Astrocyte (in vitro differentiated cells and primary cell): ENCODE data around the gene MAGI1. TPM values are rescaled to one million over a fixed set of nuclear protein-coding genes. Genes with fewer than 3 reads are reported as not detected.

ENCODE experiments used
- DNase-seq: peaks from one replicate; pipeline ENCODE4 v3.0.0-alpha.2; 2010; ENCODE audit warnings: low read depth
- FAIRE-seq: peaks from 2 replicates; lab custom pipeline; 2011; peaks lifted over from hg19 to GRCh38; lab: Jason Lieb, UNC
- H2AFZ ChIP-seq: 2 replicates; pipeline ENCODE4 v1.6.0; 2012; ENCODE audit warnings: low read depth, low read length, inconsistent platforms
- H3K27ac ChIP-seq: 2 replicates; pipeline ENCODE4 v1.5.1; 2011; ENCODE audit warnings: low read depth, low read length, inconsistent platforms
- H3K27me3 ChIP-seq: 2 replicates; pipeline ENCODE4 v1.6.0; 2011; ENCODE audit warnings: low read length, inconsistent platforms; ENCODE audit not compliant: insufficient read depth
- H3K36me3 ChIP-seq: 2 replicates; pipeline ENCODE4 v1.5.1; 2011; ENCODE audit warnings: low read length, inconsistent platforms; ENCODE audit not compliant: insufficient read depth
- H3K4me1 ChIP-seq: 2 replicates; pipeline ENCODE4 v1.5.1; 2011; ENCODE audit warnings: low read length, inconsistent platforms; ENCODE audit not compliant: insufficient read depth
- H3K4me2 ChIP-seq: 2 replicates; pipeline ENCODE4 v1.6.0; 2012; ENCODE audit warnings: low read length, inconsistent platforms
- H3K4me3 ChIP-seq: 2 replicates; pipeline ENCODE4 v1.5.1; 2011; ENCODE audit warnings: low read depth, mild to moderate bottlenecking, low read length, inconsistent platforms; ENCODE audit not compliant: insufficient read depth
- H3K79me2 ChIP-seq: 2 replicates; pipeline ENCODE4 v1.6.0; 2012; ENCODE audit warnings: mild to moderate bottlenecking, low read length, inconsistent platforms; ENCODE audit not compliant: insufficient read depth
- H3K9ac ChIP-seq: 2 replicates; pipeline ENCODE4 v1.6.0; 2012; ENCODE audit warnings: mild to moderate bottlenecking, low read length, inconsistent platforms
- H3K9me3 ChIP-seq: 2 replicates; pipeline ENCODE4 v1.5.1; 2012; ENCODE audit warnings: low read depth, mild to moderate bottlenecking, low read length, inconsistent platforms; ENCODE audit not compliant: insufficient read depth
- H4K20me1 ChIP-seq: 2 replicates; pipeline ENCODE4 v1.6.0; 2012; ENCODE audit warnings: low read length, inconsistent platforms; ENCODE audit not compliant: insufficient read depth
- H3K27ac Mint-ChIP-seq: one replicate; pipeline ENCODE4 v1.8.0; 2021; ENCODE audit warnings: mild to moderate bottlenecking, mixed read lengths; ENCODE audit not compliant: unreplicated experiment
- H3K27me3 Mint-ChIP-seq: one replicate; pipeline ENCODE4 v1.8.0; 2021; ENCODE audit warnings: low read depth, mixed read lengths; ENCODE audit not compliant: unreplicated experiment
- H3K36me3 Mint-ChIP-seq: one replicate; pipeline ENCODE4 v1.8.0; 2021; ENCODE audit warnings: low read depth, mixed read lengths; ENCODE audit not compliant: unreplicated experiment
- H3K4me1 Mint-ChIP-seq: one replicate; pipeline ENCODE4 v1.8.0; 2021; ENCODE audit warnings: low read depth, mixed read lengths; ENCODE audit not compliant: unreplicated experiment
- H3K4me3 Mint-ChIP-seq: one replicate; pipeline ENCODE4 v1.8.0; 2021; ENCODE audit warnings: mild to moderate bottlenecking, moderate library complexity, mixed read lengths; ENCODE audit not compliant: unreplicated experiment
- H3K9me3 Mint-ChIP-seq: one replicate; pipeline ENCODE4 v1.8.0; 2021; ENCODE audit warnings: mild to moderate bottlenecking, mixed read lengths; ENCODE audit not compliant: unreplicated experiment
- CTCF ChIP-seq: IDR thresholded peaks from 2 replicates; pipeline ENCODE4 v1.5.1; 2011; ENCODE audit warnings: low read depth, mild to moderate bottlenecking, inconsistent platforms, low read length, moderate library complexity; ENCODE audit not compliant: insufficient read depth
- EZH2 ChIP-seq: IDR thresholded peaks from 2 replicates; pipeline ENCODE4 v1.6.1; 2012; ENCODE audit warnings: mild to moderate bottlenecking, low read length, inconsistent platforms; ENCODE audit not compliant: insufficient read depth
- total RNA-seq: library from RNA; stranded (reverse); gene quantifications from 2 replicates; pipeline ENCODE4 v1.2.1, GENCODE V29; 2021

The MAGI1 gene
- total RNA-seq, 1 donor from 2014 or later = 31.8 TPM

- no peaks in the 10 kb centered on the region for H3K27me3 ChIP-seq
- Mint-ChIP-seq H3K4me3 (no peak overlapping the region), H3K9me3 (no peaks in the 10 kb centered on the region), H3K27ac (no peak overlapping the region), H3K36me3 (no peaks in the 10 kb centered on the region), H3K4me1 (no peaks in the 10 kb centered on the region), H3K27me3 (no peaks in the 10 kb centered on the region)
- no peak overlapping the region for H3K4me3 ChIP-seq
- no peaks in the 10 kb centered on the region for H3K36me3 ChIP-seq
- DNase-seq = no peak
- H3K9ac ChIP-seq = no peak overlapping the region
- no peak overlapping the region for H2AFZ ChIP-seq
- no peak for TF ChIP-seq EZH2
- no peak for TF ChIP-seq CTCF
- no peak for FAIRE-seq
- H3K4me2 ChIP-seq = no peak overlapping the region
- no peaks in the 10 kb centered on the region for H3K9me3 ChIP-seq
- no peaks in the 10 kb centered on the region for H3K4me1 ChIP-seq
- no peaks in the 10 kb centered on the region for H3K79me2 ChIP-seq
- no peak overlapping the region for H3K27ac ChIP-seq
- H4K20me1 ChIP-seq = peaks cover 21% of the 10 kb centered on the region
Observed at GRCh38 chr3:65497846-65498245, 540.9 kb downstream of the MAGI1 start.

GRCh38 chr3:65497236-65497635 lies 541.5 kb downstream of the MAGI1 start:
- Mint-ChIP-seq H3K36me3 (no peaks in the 10 kb centered on the region), H3K27ac (no peak overlapping the region), H3K9me3 (no peaks in the 10 kb centered on the region), H3K4me1 (no peaks in the 10 kb centered on the region), H3K27me3 (no peaks in the 10 kb centered on the region), H3K4me3 (no peak overlapping the region)
- no peak for TF ChIP-seq EZH2
- no peak for TF ChIP-seq CTCF
- H3K4me2 ChIP-seq = no peak overlapping the region
- no peaks in the 10 kb centered on the region for H3K4me1 ChIP-seq
- no peak overlapping the region for H3K4me3 ChIP-seq
- no peaks in the 10 kb centered on the region for H3K36me3 ChIP-seq
- H3K79me2 ChIP-seq = no peaks in the 10 kb centered on the region
- peaks cover 14% of the 10 kb centered on the region for H4K20me1 ChIP-seq
- H2AFZ ChIP-seq = no peak overlapping the region
- H3K27me3 ChIP-seq = no peaks in the 10 kb centered on the region
- H3K9me3 ChIP-seq = no peaks in the 10 kb centered on the region
- DNase-seq (no peak), FAIRE-seq (no peak)
- H3K9ac ChIP-seq = no peak overlapping the region
- no peak overlapping the region for H3K27ac ChIP-seq

- Histone ChIP-seq H3K27me3 (no peaks in the 10 kb centered on the region), H3K9ac (no peak overlapping the region), H3K27ac (no peak overlapping the region), H3K4me2 (no peak overlapping the region), H3K79me2 (no peaks in the 10 kb centered on the region), H3K9me3 (no peaks in the 10 kb centered on the region), H3K36me3 (no peaks in the 10 kb centered on the region), H2AFZ (no peak overlapping the region), H3K4me1 (no peaks in the 10 kb centered on the region), H4K20me1 (peaks cover 8% of the 10 kb centered on the region), H3K4me3 (no peak overlapping the region)
- no peaks in the 10 kb centered on the region for H3K9me3 Mint-ChIP-seq
- no peaks in the 10 kb centered on the region for H3K27me3 Mint-ChIP-seq
- TF ChIP-seq EZH2 = no peak
- no peak for TF ChIP-seq CTCF
- no peak overlapping the region for H3K4me3 Mint-ChIP-seq
- DNase-seq (no peak), FAIRE-seq (no peak)
- H3K27ac Mint-ChIP-seq = no peak overlapping the region
- no peaks in the 10 kb centered on the region for H3K4me1 Mint-ChIP-seq
- H3K36me3 Mint-ChIP-seq = peaks cover 2% of the 10 kb centered on the region
Observed at GRCh38 chr3:65493938-65494337, 544.8 kb downstream of the MAGI1 start.
